Adrenal gland (tissue), 12 donors: Measurements from ENCODE around the gene TENT4A. TPM values are rescaled to one million over a fixed set of nuclear protein-coding genes. Genes with fewer than 3 reads are reported as not detected.

Experiments used
- DNase-seq, 7 donors: peaks; one replicate each; pipeline ENCODE4 v3.0.0-alpha.2; 2019 to 2020
- H3K27ac ChIP-seq, 5 donors: fragments of 200-600 bp; sonication (generic) in 4 of 5; 1 replicate in 3 of 5; 2 replicates in 2 of 5; pipeline versions ENCODE4 v1.5.1 to v1.8.0; 2016 to 2020; ENCODE audit warnings: mild to moderate bottlenecking in 1 of 5
- H3K27me3 ChIP-seq: fragments of 200-600 bp; 2 replicates; pipeline ENCODE4 v1.8.0; 2021
- H3K36me3 ChIP-seq, 2 donors: fragments of 200-600 bp; replicated peaks in 1 of 2; 1 replicate in 1 of 2; 2 replicates in 1 of 2; pipeline versions ENCODE4 v1.5.1 to v1.8.0; 2018 to 2022
- H3K4me1 ChIP-seq, 2 donors: fragments of 200-600 bp; replicated peaks in 1 of 2; 1 replicate in 1 of 2; 2 replicates in 1 of 2; pipeline versions ENCODE4 v1.5.1 to v1.8.0; 2018 to 2021
- H3K4me3 ChIP-seq, 4 donors: fragments of 200-600 bp; sonication (generic) in 3 of 4; one replicate each; pipeline ENCODE4 v1.5.1; 2016 to 2018
- H3K9me3 ChIP-seq, 3 donors: fragments of 200-600 bp; sonication (generic) in 1 of 3; replicated peaks in 1 of 3; 1 replicate in 2 of 3; 2 replicates in 1 of 3; pipeline versions ENCODE4 v1.5.1 to v1.8.0; 2016 to 2021
- POLR2A ChIP-seq, 2 donors: fragments of 450-650 bp; IDR thresholded peaks; one replicate each; pipeline ENCODE4 v1.6.1; 2017; ENCODE audit warnings: antibody characterized with exemption in 2 of 2, mild to moderate bottlenecking in 2 of 2, moderate library complexity in 1 of 2
- WGBS, 4 donors: extraction: QIAGEN DNeasy Blood & Tissue Kit in 2 of 4; methylation state at CpG; one replicate each; pipeline versions ENCODE4 v1.1.5 to v1.1.7; 2013 to 2017; 5-methylcytosine and 5-hydroxymethylcytosine counted together
- intact Hi-C, 2 donors: fragments of 100-400 bp; cut with DNase I; formaldehyde crosslinking; loops; one replicate each; pipeline versions ENCODE4 v1.14.1 to v1.15.0; 2022 to 2023
- polyA plus RNA-seq, 3 donors: library from polyadenylated mRNA; stranded (reverse); fragments of 200-250 nt in 2 of 3; fragments of 350-450 nt in 1 of 3; fragmentation: Illumina TruSeq in 1 of 3; extraction: RNeasy Lipid Tissue Mini Kit (QIAGEN cat#74804) in 1 of 3; gene quantifications; one replicate each; pipeline ENCODE4 v1.2.3, GENCODE V29; 2013 to 2014
- total RNA-seq, 9 donors: library from RNA; depleted of rRNA in 4 of 9; stranded (reverse); fragments of >200 nt in 4 of 9; fragments of 120-200 nt in 1 of 9; fragmentation: NEBNext Ultra II Directional in 1 of 9; extraction: Animal tissue kit (Norgen Biotek cat#: 25700) in 1 of 9; gene quantifications; one replicate each; pipeline versions ENCODE4 v1.1.0 to v1.2.4, GENCODE V29; 2013 to 2023
- TF ChIP-seq, protein P1 (sequence below), 6 experiments: fragments of 450-650 bp in 4 of 6; fragments of 200-600 bp in 2 of 6; sonication (generic) in 1 of 6; IDR thresholded peaks; 1 replicate in 5 of 6; 2 replicates in 1 of 6; pipeline versions ENCODE4 v1.5.1 to v1.8.0; 2016 to 2021; ENCODE audit warnings: antibody characterized with exemption in 6 of 6, mild to moderate bottlenecking in 2 of 6, moderate library complexity in 1 of 6
- donor health status: healthy with polysubstance abuse.
- donor health status: Bipolar disorder and iron deficiency.
- donor health status: DM: yes; HTN: yes; CAD: no.
- donor health status: DM: no; HTN: no; CAD: no.
- donor health status: DM: no; HTN: no; CAD: no.
- donor health status: DM: yes; HTN: yes; CAD: no.

TENT4A gene
- total and polyA plus RNA-seq, 12 donors: 9.1 to 24.4 (median 14.4) TPM

GRCh38 chr5:6786786-6787495 lies 73.7 kb downstream of the TENT4A start:
- Histone ChIP-seq H3K36me3 (no peaks in the 10 kb centered on the region), H3K27me3 (no peaks in the 10 kb centered on the region), H3K27ac (no peak overlapping the region), H3K9me3 (no peaks in the 10 kb centered on the region), H3K4me3 (no peak overlapping the region), H3K4me1 (peaks cover 0 to 6% of the 10 kb centered on the region in 2 donors)
- no peak for TF ChIP-seq POLR2A (IDR thresholded peaks at IDR 0.05)
- TF ChIP-seq, protein P1, sequence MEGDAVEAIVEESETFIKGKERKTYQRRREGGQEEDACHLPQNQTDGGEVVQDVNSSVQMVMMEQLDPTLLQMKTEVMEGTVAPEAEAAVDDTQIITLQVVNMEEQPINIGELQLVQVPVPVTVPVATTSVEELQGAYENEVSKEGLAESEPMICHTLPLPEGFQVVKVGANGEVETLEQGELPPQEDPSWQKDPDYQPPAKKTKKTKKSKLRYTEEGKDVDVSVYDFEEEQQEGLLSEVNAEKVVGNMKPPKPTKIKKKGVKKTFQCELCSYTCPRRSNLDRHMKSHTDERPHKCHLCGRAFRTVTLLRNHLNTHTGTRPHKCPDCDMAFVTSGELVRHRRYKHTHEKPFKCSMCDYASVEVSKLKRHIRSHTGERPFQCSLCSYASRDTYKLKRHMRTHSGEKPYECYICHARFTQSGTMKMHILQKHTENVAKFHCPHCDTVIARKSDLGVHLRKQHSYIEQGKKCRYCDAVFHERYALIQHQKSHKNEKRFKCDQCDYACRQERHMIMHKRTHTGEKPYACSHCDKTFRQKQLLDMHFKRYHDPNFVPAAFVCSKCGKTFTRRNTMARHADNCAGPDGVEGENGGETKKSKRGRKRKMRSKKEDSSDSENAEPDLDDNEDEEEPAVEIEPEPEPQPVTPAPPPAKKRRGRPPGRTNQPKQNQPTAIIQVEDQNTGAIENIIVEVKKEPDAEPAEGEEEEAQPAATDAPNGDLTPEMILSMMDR (IDR thresholded peaks at IDR 0.05): no peak
- 70 to 79% (median 73%) methylated on average over 10 of the region's 10 CpGs for WGBS, 4 donors
- intact Hi-C loops: no loop called here
- DNase-seq: peak in 6 of 7 donors; percentile 29 to 66 (median 44)

GRCh38 chr5:6787941-6788340 lies 74.7 kb downstream of the TENT4A start:
- Histone ChIP-seq H3K4me3 (no peak overlapping the region), H3K27me3 (no peaks in the 10 kb centered on the region), H3K9me3 (no peaks in the 10 kb centered on the region), H3K36me3 (no peaks in the 10 kb centered on the region), H3K27ac (no peak overlapping the region), H3K4me1 (peaks cover 0 to 6% of the 10 kb centered on the region in 2 donors)
- no peak for TF ChIP-seq POLR2A (IDR thresholded peaks at IDR 0.05)
- TF ChIP-seq, protein P1 (IDR thresholded peaks at IDR 0.05): no peak
- intact Hi-C loops: no loop called here
- WGBS, 4 donors: 76 to 85% (median 84%) methylated on average over 4 of the region's 4 CpGs
- DNase-seq: no peak

GRCh38 chr5:6788439-6788838 lies 75.2 kb downstream of the TENT4A start:
- Histone ChIP-seq H3K9me3 (no peaks in the 10 kb centered on the region), H3K4me1 (peaks cover 0 to 6% of the 10 kb centered on the region in 2 donors), H3K27me3 (no peaks in the 10 kb centered on the region), H3K27ac (no peak overlapping the region), H3K36me3 (no peaks in the 10 kb centered on the region), H3K4me3 (no peak overlapping the region)
- intact Hi-C loops: no loop called here
- 81 to 95% (median 84%) methylated on average over 7 of the region's 7 CpGs for WGBS, 4 donors
- TF ChIP-seq, protein P1 (IDR thresholded peaks at IDR 0.05): no peak
- TF ChIP-seq POLR2A (IDR thresholded peaks at IDR 0.05): no peak
- no peak for DNase-seq

DNA sequence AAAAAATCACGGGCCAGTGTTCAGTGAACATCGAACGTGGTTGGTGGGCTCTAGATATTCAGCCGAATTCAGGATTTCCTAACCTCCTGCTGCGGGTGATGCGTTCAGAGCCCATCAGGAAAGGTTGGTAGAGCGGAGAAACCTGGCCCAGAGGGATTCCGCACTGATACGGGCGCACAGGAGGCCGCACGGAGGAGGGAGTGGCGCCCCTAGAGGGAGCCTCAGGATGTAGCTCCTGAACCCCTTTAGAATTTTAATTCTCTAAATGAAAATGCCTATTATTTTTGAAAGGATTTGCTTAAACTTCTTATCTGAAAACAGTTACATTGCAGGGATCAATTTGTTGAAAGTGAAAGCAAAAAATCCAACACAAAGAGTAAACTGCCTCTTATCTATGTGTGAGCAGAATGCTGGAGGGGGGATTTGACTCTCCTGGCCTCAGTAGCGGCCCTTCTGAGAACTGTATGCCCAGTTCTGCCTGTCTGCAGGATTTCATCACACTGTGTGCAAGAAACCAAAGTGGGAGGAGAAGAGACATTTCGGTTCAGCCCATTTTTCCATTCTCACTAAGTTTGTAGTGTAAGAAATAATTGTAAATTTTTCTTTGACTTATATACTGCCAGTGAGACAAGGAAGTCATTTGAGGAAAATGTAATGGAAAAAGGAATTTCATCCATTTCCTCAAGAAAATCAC lies 75.9 kb downstream of the TENT4A start:
- WGBS, 4 donors: 85 to 90% (median 86%) methylated on average over 15 of the region's 15 CpGs
- no peak for TF ChIP-seq POLR2A (IDR thresholded peaks at IDR 0.05)
- TF ChIP-seq, protein P1 (IDR thresholded peaks at IDR 0.05): no peak
- Histone ChIP-seq H3K4me1 (peaks cover 0 to 6% of the 10 kb centered on the region in 2 donors), H3K27ac (no peak overlapping the region), H3K27me3 (no peaks in the 10 kb centered on the region), H3K9me3 (no peaks in the 10 kb centered on the region), H3K36me3 (no peaks in the 10 kb centered on the region), H3K4me3 (no peak overlapping the region)
- intact Hi-C loops: no loop called here
- no peak for DNase-seq
